Measurements from ENCODE around the gene PDHB. TPM values are rescaled to one million over a fixed set of nuclear protein-coding genes. Genes with fewer than 3 reads are reported as not detected.

The PDHB gene
- polyA plus RNA-seq, 4 donors, result 97.2 to 128 (median 115) TPM

Other genes with a start within 250 kb of the PDHB start
- gene DNASE1L3, start 222.9 kb downstream of the PDHB start, polyA plus RNA-seq (ENCODE audit: insufficient read length in 4 of 4), result 10 to 100 TPM in 2 of 4 donors, 1 to 10 TPM in 2; 2.5 to 19.7 (median 10.1) TPM
- gene ABHD6, start 196.0 kb downstream of the PDHB start, polyA plus RNA-seq (ENCODE audit: insufficient read length in 4 of 4), result 10 to 100 TPM in 3 of 4 donors, 1 to 10 TPM in 1; 9.2 to 13.8 (median 11.1) TPM
- gene RPP14, start 127.6 kb downstream of the PDHB start, polyA plus RNA-seq (ENCODE audit: insufficient read length in 4 of 4), result 10 to 100 TPM; 19.5 to 26.9 (median 20.1) TPM
- 10 to 100 TPM; 10.5 to 17.9 (median 14.3) TPM for gene HTD2, start 127.3 kb downstream of the PDHB start, polyA plus RNA-seq (ENCODE audit: insufficient read length in 4 of 4)
- gene PXK, start 100.9 kb downstream of the PDHB start, polyA plus RNA-seq (ENCODE audit: insufficient read length in 4 of 4), result 10 to 100 TPM; 21.8 to 33.0 (median 29.4) TPM
- gene KCTD6, start 58.3 kb upstream of the PDHB start, polyA plus RNA-seq (ENCODE audit: insufficient read length in 4 of 4), result 10 to 100 TPM; 29.1 to 37.1 (median 32.1) TPM
- 10 to 100 TPM; 34.9 to 45.1 (median 39.9) TPM for gene ACOX2, start 103.4 kb upstream of the PDHB start, polyA plus RNA-seq (ENCODE audit: insufficient read length in 4 of 4)
- 1 to 10 TPM; 3.7 to 7.4 (median 5.4) TPM for gene FAM107A, start 143.6 kb upstream of the PDHB start, polyA plus RNA-seq (ENCODE audit: insufficient read length in 4 of 4)
- gene FAM3D, start 232.9 kb upstream of the PDHB start, polyA plus RNA-seq (ENCODE audit: insufficient read length in 4 of 4), result 1 to 10 TPM in 2 of 4 donors, under 1 TPM in 1, not detected in 1; 0.82 to 2.0 (median 1.3) TPM

All from left renal cortex interstitium (tissue), 4 donors.